MM.1S (cell line): ENCODE results near the gene TBC1D9B.

ENCODE experiments used
- DNase-seq: peaks from one replicate; pipeline ENCODE4 v3.0.0-alpha.2; 2015
- H2AFZ ChIP-seq: fragments of 300-600 bp; sonication (generic); 2 replicates; pipeline ENCODE4 v1.6.0; 2016; ENCODE audit warnings: antibody characterized with exemption, low read length
- H3F3A ChIP-seq: fragments of 300-600 bp; sonication (generic); 2 replicates; pipeline ENCODE4 v1.6.1; 2016; ENCODE audit warnings: mild to moderate bottlenecking, antibody characterized with exemption, low read length, moderate library complexity, mixed read lengths; ENCODE audit not compliant: insufficient read depth
- H3K27ac ChIP-seq: fragments of 300-600 bp; sonication (generic); 2 replicates; pipeline ENCODE4 v1.5.1; 2016; ENCODE audit warnings: mild to moderate bottlenecking, low read length
- H3K27me3 ChIP-seq: fragments of 300-600 bp; sonication (generic); replicated peaks from 2 replicates; pipeline ENCODE4 v1.6.0; 2016; ENCODE audit warnings: low read length; ENCODE audit not compliant: insufficient read depth
- H3K36me3 ChIP-seq: fragments of 300-600 bp; sonication (generic); replicated peaks from 2 replicates; pipeline ENCODE4 v1.6.1; 2016; ENCODE audit warnings: mild to moderate bottlenecking, low read length, mixed read lengths; ENCODE audit not compliant: insufficient read depth
- H3K4me1 ChIP-seq: fragments of 300-600 bp; sonication (generic); 2 replicates; pipeline ENCODE4 v1.6.1; 2016; ENCODE audit warnings: low read length, mixed read lengths
- H3K4me2 ChIP-seq: fragments of 300-600 bp; sonication (generic); 2 replicates; pipeline ENCODE4 v1.6.0; 2016; ENCODE audit warnings: low read depth, low read length
- H3K4me3 ChIP-seq: fragments of 300-600 bp; sonication (generic); 2 replicates; pipeline ENCODE4 v1.5.1; 2016; ENCODE audit warnings: low read length, mixed read lengths
- H3K79me2 ChIP-seq: fragments of 300-600 bp; sonication (generic); 2 replicates; pipeline ENCODE4 v1.6.1; 2016; ENCODE audit warnings: mixed run types, low read length, mixed read lengths
- H3K9ac ChIP-seq: fragments of 300-600 bp; sonication (generic); 2 replicates; pipeline ENCODE4 v1.6.1; 2016; ENCODE audit warnings: low read length, mixed read lengths
- H3K9me2 ChIP-seq: fragments of 300-600 bp; sonication (generic); replicated peaks from 2 replicates; pipeline ENCODE4 v1.6.1; 2016; ENCODE audit warnings: mild to moderate bottlenecking, low read length, mixed read lengths; ENCODE audit not compliant: insufficient read depth
- H3K9me3 ChIP-seq: fragments of 300-600 bp; sonication (generic); replicated peaks from 2 replicates; pipeline ENCODE4 v1.6.1; 2016; ENCODE audit warnings: mild to moderate bottlenecking, low read length, mixed read lengths; ENCODE audit not compliant: insufficient read depth
- H4K20me1 ChIP-seq: fragments of 300-600 bp; sonication (generic); 2 replicates; pipeline ENCODE4 v1.6.1; 2016; ENCODE audit warnings: mild to moderate bottlenecking, low read length, moderate library complexity, mixed read lengths; ENCODE audit not compliant: insufficient read depth
- EZH2 ChIP-seq: fragments of 300-600 bp; sonication (generic); optimal IDR thresholded peaks from 2 replicates; pipeline ENCODE3; 2017; ENCODE audit warnings: low read depth, mild to moderate bottlenecking, antibody characterized with exemption, low read length, mixed read lengths
- EZH2phosphoT487 ChIP-seq: fragments of 300-600 bp; sonication (generic); IDR thresholded peaks from 2 replicates; pipeline ENCODE4 v1.6.1; 2018; ENCODE audit warnings: antibody characterized with exemption, low read length
- TF ChIP-seq, protein P1 (sequence below): fragments of 300-600 bp; sonication (generic); IDR thresholded peaks from 2 replicates; pipeline ENCODE4 v1.5.1; 2016; ENCODE audit warnings: antibody characterized with exemption, low read length, mixed read lengths

TBC1D9B gene

DNA sequence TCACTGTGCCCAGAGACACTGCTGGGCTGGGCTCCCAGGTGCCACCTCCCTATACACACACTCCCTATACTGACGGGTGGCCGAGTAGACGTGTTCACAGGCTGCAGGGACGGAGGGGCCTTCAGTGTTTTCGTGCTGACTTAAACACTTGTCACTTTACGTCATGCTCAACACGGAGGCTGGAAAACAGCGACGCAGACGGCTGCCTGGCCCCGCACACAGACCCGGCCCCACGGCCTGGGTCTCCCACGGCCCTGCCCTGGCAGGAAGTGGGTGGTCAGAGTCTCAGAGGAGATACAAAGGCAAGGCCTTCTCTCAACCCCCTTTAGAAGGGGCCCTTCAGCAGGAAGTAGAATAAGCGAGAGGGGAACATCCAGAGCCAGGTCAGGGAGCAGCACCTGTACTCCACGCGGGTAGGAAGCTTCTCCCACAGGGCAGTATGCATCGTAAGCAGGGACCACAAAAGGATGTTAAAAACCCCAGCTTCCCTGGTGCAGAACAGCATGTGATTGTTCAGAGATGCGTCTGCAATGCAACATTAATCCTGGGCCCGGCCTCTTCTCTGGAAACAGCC is 11.9 kb upstream of the TBC1D9B start:
- Histone ChIP-seq H3K9ac (no peak overlapping the region), H3F3A (no peaks in the 10 kb centered on the region), H3K9me2 (no peaks in the 10 kb centered on the region), H4K20me1 (no peaks in the 10 kb centered on the region), H3K4me1 (no peaks in the 10 kb centered on the region), H3K27me3 (no peaks in the 10 kb centered on the region), H3K27ac (no peak overlapping the region), H2AFZ (no peak overlapping the region), H3K4me2 (no peak overlapping the region), H3K79me2 (no peaks in the 10 kb centered on the region), H3K4me3 (no peak overlapping the region), H3K9me3 (no peaks in the 10 kb centered on the region), H3K36me3 (no peaks in the 10 kb centered on the region)
- TF ChIP-seq EZH2phosphoT487 (no peak), EZH2 (no peak)
- TF ChIP-seq, protein P1, sequence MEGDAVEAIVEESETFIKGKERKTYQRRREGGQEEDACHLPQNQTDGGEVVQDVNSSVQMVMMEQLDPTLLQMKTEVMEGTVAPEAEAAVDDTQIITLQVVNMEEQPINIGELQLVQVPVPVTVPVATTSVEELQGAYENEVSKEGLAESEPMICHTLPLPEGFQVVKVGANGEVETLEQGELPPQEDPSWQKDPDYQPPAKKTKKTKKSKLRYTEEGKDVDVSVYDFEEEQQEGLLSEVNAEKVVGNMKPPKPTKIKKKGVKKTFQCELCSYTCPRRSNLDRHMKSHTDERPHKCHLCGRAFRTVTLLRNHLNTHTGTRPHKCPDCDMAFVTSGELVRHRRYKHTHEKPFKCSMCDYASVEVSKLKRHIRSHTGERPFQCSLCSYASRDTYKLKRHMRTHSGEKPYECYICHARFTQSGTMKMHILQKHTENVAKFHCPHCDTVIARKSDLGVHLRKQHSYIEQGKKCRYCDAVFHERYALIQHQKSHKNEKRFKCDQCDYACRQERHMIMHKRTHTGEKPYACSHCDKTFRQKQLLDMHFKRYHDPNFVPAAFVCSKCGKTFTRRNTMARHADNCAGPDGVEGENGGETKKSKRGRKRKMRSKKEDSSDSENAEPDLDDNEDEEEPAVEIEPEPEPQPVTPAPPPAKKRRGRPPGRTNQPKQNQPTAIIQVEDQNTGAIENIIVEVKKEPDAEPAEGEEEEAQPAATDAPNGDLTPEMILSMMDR, result no peak
- no peak for DNase-seq

DNA sequence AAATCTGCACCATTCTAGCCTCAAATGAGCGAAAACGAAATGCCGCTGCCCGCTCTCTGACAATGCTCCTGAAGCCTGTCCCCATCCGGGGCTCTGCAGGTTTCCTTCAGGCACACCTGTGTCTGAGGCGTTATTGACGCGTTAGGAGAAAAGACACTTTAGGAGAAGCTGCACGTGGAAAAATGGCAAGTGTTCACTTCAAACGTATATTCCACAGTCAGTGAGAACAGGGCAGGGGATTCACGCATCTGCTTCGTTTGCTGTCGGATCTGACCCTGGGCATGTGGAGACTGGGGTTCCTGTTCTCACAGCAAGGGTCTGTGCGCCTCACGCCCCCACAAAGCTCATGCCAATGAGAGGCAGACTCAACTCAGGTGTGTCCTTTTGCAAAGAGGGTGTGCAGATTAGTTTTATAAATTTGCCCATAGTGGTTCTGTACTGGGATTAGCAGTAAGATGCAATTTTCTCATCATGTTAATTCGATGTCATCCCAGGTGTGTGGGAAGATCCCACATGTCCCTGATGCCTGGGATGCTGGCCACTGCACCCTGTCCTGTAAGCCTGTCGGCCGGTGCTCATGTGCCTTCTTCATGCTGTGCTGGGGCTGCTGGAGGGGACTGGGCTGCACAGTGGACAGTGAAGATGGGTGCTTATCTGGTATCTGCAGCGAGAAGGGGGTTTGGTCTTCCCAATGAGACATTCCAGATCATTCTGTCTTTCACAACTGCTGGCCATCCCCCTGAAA is 11.2 kb upstream of the TBC1D9B start:
- TF ChIP-seq EZH2phosphoT487 (no peak), EZH2 (no peak)
- TF ChIP-seq, protein P1, result no peak
- Histone ChIP-seq H3K4me2 (no peak overlapping the region), H3F3A (no peaks in the 10 kb centered on the region), H4K20me1 (no peaks in the 10 kb centered on the region), H2AFZ (no peak overlapping the region), H3K27me3 (no peaks in the 10 kb centered on the region), H3K79me2 (no peaks in the 10 kb centered on the region), H3K9me2 (no peaks in the 10 kb centered on the region), H3K36me3 (no peaks in the 10 kb centered on the region), H3K4me1 (no peaks in the 10 kb centered on the region), H3K4me3 (no peak overlapping the region), H3K27ac (no peak overlapping the region), H3K9me3 (no peaks in the 10 kb centered on the region), H3K9ac (no peak overlapping the region)
- DNase-seq, result no peak

DNA sequence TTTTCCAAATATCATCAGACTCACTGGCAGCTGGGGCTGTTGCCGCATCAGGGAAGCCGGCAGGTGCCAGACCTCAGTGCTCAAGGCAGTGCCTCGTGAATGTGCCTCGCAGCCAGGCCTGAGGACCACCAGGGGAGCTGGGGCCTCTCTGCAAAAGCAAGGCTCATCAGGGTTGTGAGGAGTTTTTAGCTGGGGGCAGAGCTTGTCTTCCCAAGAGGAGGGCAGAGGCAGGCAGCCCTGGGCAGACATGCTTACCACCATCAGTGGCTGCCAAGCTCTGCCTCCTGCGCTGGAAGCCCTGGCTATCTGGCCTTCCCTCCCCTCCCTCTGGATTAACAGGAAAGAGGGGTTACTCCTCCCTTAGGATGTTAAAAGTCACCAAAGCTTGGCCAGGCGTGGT is 8.8 kb upstream of the TBC1D9B start:
- no peak overlapping the region for H3K9ac ChIP-seq
- no peaks in the 10 kb centered on the region for H3F3A ChIP-seq
- H3K79me2 ChIP-seq, result no peaks in the 10 kb centered on the region
- H3K4me1 ChIP-seq, result no peaks in the 10 kb centered on the region
- H4K20me1 ChIP-seq, result no peaks in the 10 kb centered on the region
- H3K9me2 ChIP-seq, result no peaks in the 10 kb centered on the region
- no peak overlapping the region for H3K4me2 ChIP-seq
- TF ChIP-seq EZH2 (no peak), EZH2phosphoT487 (no peak)
- TF ChIP-seq, protein P1, result no peak
- H3K4me3 ChIP-seq, result no peak overlapping the region
- no peaks in the 10 kb centered on the region for H3K27me3 ChIP-seq
- DNase-seq, result no peak
- no peaks in the 10 kb centered on the region for H3K36me3 ChIP-seq
- H3K27ac ChIP-seq, result no peak overlapping the region
- H2AFZ ChIP-seq, result no peak overlapping the region
- H3K9me3 ChIP-seq, result no peaks in the 10 kb centered on the region
